ENCODE measurements around the gene FGF1. TPM values are rescaled to one million over a fixed set of nuclear protein-coding genes. Genes with fewer than 3 reads are reported as not detected.

The FGF1 gene
- total and polyA plus RNA-seq, 2 donors (not counting 1 experiment from before 2014, with no cell fraction given): not detected

DNA sequence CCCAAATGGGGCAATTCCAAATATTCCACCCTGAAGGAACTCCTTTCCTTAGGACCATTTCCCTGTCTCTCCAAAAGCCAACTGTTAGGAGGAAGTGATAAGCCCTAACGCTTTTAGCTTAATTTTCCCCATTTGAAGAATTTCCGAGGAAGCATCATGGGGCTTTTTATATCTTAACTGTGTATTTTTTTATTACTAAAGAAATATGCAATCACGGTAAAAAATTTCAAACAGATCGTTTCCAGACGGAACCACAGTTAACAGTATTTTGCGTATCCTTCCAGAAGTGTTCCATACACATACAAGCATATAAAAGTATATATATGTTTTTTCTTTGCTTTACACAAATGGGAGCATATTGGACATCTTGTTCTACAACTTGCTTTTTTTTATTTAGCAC lies 133.8 kb downstream of the FGF1 start:
- Histone ChIP-seq H3K27me3 (replicated peaks in 1 of 4; ENCODE audit: control extremely low read depth in 1 of 4, control insufficient read depth in 3 of 4, insufficient read depth in 4 of 4, low read length in 3 of 4) (peaks cover 0 to 31% (median 21%) of the 10 kb centered on the region in 4 experiments), H3K4me2 (replicated peaks; ENCODE audit: low read depth, low read length, poor library complexity, severe bottlenecking) (no peak overlapping the region), H2AFZ (ENCODE audit: insufficient read depth, low read depth, low read length, poor library complexity, severe bottlenecking) (no peak overlapping the region), H3K9me3 (ENCODE audit: control extremely low read depth in 1 of 3, control insufficient read depth in 2 of 3, insufficient read depth in 1 of 3, low read length in 2 of 3) (no peaks in the 10 kb centered on the region), H4K20me1 (ENCODE audit: control insufficient read depth, insufficient read depth, low read length, poor library complexity, severe bottlenecking) (no peaks in the 10 kb centered on the region), H3K4me3 (ENCODE audit: control extremely low read depth in 1 of 5, extremely low read depth in 1 of 5, insufficient read depth in 1 of 5, low read depth in 2 of 5, low read length in 4 of 5) (no peak overlapping the region), H3K27ac (ENCODE audit: low read length in 2 of 2) (no peak overlapping the region), H3K9ac (ENCODE audit: low read length) (no peak overlapping the region), H3K36me3 (replicated peaks in 1 of 2; ENCODE audit: control extremely low read depth in 1 of 2, control insufficient read depth in 1 of 2, extremely low read depth in 1 of 2, insufficient read depth in 2 of 2, low read length in 1 of 2) (no peaks in the 10 kb centered on the region), H3K79me2 (ENCODE audit: control insufficient read depth, insufficient read depth, low read length) (no peaks in the 10 kb centered on the region), H3K4me1 (ENCODE audit: control insufficient read depth in 2 of 2, insufficient read depth in 2 of 2, low read length in 2 of 2) (peaks cover 5 to 9% of the 10 kb centered on the region in 2 donors)
- Mint-ChIP-seq H3K4me1 (peaks cover 8% of the 10 kb centered on the region), H3K4me3 (no peak overlapping the region), H3K27me3 (peaks cover 49% of the 10 kb centered on the region), H3K27ac (no peak overlapping the region), H3K9me3 (ENCODE audit: insufficient read depth) (no peaks in the 10 kb centered on the region)
- ATAC-seq (ENCODE audit: low read depth) (no peak), DNase-seq (no peak)
- WGBS (ENCODE audit: insufficient coverage): no CpG with 5 or more reads among the region's 6 CpGs
- intact Hi-C loops (cut with micrococcal nuclease): no loop called here
- no peak for TF ChIP-seq EZH2 (IDR thresholded peaks at IDR 0.05; ENCODE audit: borderline replicate concordance, insufficient read depth, low read depth, low read length, poor library complexity, severe bottlenecking)
- TF ChIP-seq, protein P1, sequence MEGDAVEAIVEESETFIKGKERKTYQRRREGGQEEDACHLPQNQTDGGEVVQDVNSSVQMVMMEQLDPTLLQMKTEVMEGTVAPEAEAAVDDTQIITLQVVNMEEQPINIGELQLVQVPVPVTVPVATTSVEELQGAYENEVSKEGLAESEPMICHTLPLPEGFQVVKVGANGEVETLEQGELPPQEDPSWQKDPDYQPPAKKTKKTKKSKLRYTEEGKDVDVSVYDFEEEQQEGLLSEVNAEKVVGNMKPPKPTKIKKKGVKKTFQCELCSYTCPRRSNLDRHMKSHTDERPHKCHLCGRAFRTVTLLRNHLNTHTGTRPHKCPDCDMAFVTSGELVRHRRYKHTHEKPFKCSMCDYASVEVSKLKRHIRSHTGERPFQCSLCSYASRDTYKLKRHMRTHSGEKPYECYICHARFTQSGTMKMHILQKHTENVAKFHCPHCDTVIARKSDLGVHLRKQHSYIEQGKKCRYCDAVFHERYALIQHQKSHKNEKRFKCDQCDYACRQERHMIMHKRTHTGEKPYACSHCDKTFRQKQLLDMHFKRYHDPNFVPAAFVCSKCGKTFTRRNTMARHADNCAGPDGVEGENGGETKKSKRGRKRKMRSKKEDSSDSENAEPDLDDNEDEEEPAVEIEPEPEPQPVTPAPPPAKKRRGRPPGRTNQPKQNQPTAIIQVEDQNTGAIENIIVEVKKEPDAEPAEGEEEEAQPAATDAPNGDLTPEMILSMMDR (IDR thresholded peaks at IDR 0.05): no peak
- ChIA-PET POLR2A (no interaction called here), CTCF (no interaction called here)

DNA sequence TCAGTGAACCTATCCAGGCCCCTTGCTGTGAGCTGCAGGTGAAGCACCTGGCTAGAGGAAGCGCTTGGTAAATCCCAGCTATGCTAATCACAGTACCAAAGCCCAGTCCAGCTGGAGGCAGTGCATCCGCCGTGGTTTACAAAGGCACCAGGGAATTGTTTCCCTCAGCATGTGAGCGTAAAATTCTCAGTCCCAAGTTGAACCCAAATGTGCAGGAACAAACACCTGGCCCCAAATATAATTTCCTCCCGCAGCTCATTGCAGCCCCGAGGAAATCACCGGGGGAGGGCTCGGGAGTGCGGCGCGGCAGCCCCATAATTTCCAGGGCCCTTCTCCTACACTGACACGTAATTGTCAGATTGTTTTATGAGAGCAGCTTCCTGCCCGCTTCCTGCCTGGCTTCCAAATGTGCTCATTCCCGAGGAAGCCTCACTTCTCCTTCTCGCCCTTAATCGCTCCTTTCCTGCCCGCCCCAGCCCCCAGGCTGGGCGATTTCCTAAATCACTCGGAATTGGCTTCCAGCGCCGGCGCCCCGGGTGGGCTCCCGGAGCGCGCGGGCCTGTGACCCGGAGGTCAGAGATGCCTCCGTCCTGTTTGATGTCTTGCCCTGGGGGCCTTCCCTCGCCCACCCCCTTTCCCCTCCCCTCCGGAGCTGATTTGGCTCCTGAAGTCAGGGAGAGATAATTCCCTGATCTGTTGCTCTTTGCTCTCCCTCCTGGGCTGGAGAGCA lies 134.4 kb downstream of the FGF1 start:
- Histone ChIP-seq H3K9me3 (ENCODE audit: control extremely low read depth in 1 of 3, control insufficient read depth in 2 of 3, insufficient read depth in 1 of 3, low read length in 2 of 3) (no peaks in the 10 kb centered on the region), H3K4me1 (ENCODE audit: control insufficient read depth in 2 of 2, insufficient read depth in 2 of 2, low read length in 2 of 2) (peaks cover 5 to 9% of the 10 kb centered on the region in 2 donors), H3K9ac (ENCODE audit: low read length) (no peak overlapping the region), H2AFZ (ENCODE audit: insufficient read depth, low read depth, low read length, poor library complexity, severe bottlenecking) (no peak overlapping the region), H3K4me2 (replicated peaks; ENCODE audit: low read depth, low read length, poor library complexity, severe bottlenecking) (no peak overlapping the region), H3K27ac (ENCODE audit: low read length in 2 of 2) (no peak overlapping the region), H3K4me3 (ENCODE audit: control extremely low read depth in 1 of 5, extremely low read depth in 1 of 5, insufficient read depth in 1 of 5, low read depth in 2 of 5, low read length in 4 of 5) (no peak overlapping the region), H3K36me3 (replicated peaks in 1 of 2; ENCODE audit: control extremely low read depth in 1 of 2, control insufficient read depth in 1 of 2, extremely low read depth in 1 of 2, insufficient read depth in 2 of 2, low read length in 1 of 2) (no peaks in the 10 kb centered on the region), H4K20me1 (ENCODE audit: control insufficient read depth, insufficient read depth, low read length, poor library complexity, severe bottlenecking) (no peaks in the 10 kb centered on the region), H3K79me2 (ENCODE audit: control insufficient read depth, insufficient read depth, low read length) (no peaks in the 10 kb centered on the region), H3K27me3 (replicated peaks in 1 of 4; ENCODE audit: control extremely low read depth in 1 of 4, control insufficient read depth in 3 of 4, insufficient read depth in 4 of 4, low read length in 3 of 4) (peaks cover 0 to 31% (median 21%) of the 10 kb centered on the region in 4 experiments)
- H3K4me1 Mint-ChIP-seq: peaks cover 8% of the 10 kb centered on the region
- ChIA-PET POLR2A (no interaction called here), CTCF (no interaction called here)
- DNase-seq (no peak), ATAC-seq (ENCODE audit: low read depth) (no peak)
- no peak overlapping the region for H3K27ac Mint-ChIP-seq
- TF ChIP-seq, protein P1 (IDR thresholded peaks at IDR 0.05): no peak
- TF ChIP-seq EZH2 (IDR thresholded peaks at IDR 0.05; ENCODE audit: borderline replicate concordance, insufficient read depth, low read depth, low read length, poor library complexity, severe bottlenecking): no peak
- no peak overlapping the region for H3K4me3 Mint-ChIP-seq
- intact Hi-C loops (cut with micrococcal nuclease): no loop called here
- 9% methylated on average over 29 of the region's 31 CpGs for WGBS (ENCODE audit: insufficient coverage)
- H3K27me3 Mint-ChIP-seq: peaks cover 47% of the 10 kb centered on the region
- no peaks in the 10 kb centered on the region for H3K9me3 Mint-ChIP-seq (ENCODE audit: insufficient read depth)
